T-helper 2 cell treated with Interferon-gamma antibody and Interleukin-4, amounts not matched to agents 100 ng/mL and 5 ng/mL, for 36 hours (primary cell): Measurements from ENCODE around the gene MRPL19. TPM values are rescaled to one million over a fixed set of nuclear protein-coding genes. Genes with fewer than 3 reads are reported as not detected.
"Not testable (repeated sequence)": the region's sequence is repeated elsewhere in the genome, so short reads cannot be mapped to it uniquely, and the experiment has no call there.

Experiments used
- intact Hi-C: fragments of 100-400 bp; cut with micrococcal nuclease; formaldehyde crosslinking; loops from one replicate; pipeline ENCODE4 v1.15.1; 2023
- total RNA-seq: library from RNA; stranded (reverse); gene quantifications from 2 replicates; pipeline ENCODE4 v1.2.3, GENCODE V29; 2022

Gene MRPL19
- total RNA-seq, 1 donor from 2014 or later: 46.7 TPM

DNA sequence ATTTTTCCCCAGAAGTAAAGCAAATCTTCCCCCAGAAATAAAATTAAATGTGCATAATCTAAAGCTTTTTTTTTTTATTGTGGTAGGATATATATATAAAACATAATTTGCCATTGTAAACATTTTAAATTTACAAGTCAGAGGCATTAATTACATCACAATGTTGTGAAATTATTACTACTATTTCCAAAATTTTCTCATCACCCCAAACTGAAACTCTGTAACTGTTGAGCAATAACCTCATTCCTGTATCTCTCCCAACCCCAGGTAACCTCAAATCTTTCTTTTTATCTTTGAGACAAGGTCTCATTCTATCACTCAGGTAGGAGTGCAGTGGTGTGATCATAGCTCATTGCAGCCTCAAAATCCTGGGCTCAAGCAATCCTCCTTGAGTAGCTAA lies 11.2 kb downstream of the MRPL19 start:
- intact Hi-C loops: no loop called here

- intact Hi-C loops: no loop called here
Measured at GRCh38 chr2:75666911-75667310, 20.3 kb downstream of the MRPL19 start.

DNA sequence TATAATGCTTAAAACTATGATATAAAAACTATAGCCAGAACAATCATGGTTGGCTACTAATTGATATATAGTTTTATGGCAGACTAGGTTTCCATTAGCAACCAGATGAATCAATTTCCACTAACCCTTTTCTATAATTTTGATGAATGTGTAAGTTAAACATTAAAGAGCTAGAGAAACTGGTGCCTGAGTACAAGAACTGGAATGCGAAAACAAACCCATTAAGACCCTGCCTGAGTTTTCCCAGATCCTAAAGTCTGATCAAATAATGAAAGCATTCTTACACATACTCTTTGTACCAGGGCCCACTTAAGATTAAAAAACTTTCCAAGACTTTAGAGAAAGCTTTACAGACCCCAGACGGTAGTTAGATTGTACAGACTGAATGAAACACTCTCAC lies 21.3 kb downstream of the MRPL19 start:
- intact Hi-C loops: no loop called here

DNA sequence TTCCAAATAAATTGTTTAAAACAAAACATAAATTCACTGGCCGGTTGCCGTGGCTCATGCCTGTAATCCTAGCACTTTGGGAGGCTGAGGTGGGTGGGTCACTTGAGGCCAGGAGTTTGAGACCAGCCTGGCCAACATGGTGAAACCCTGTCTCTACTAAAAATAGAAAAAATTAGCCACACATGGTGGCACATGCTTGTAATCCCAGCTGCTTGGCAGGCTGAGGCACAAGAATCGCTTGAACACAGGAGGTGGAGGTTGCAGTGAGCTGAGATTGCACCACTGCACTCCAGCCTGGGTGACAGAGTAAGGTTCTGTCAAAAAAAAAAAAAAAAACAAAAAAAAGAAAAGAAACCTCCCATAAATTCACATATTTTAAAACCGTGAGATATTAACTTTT lies 28.8 kb downstream of the MRPL19 start:
- intact Hi-C loops: not testable (repeated sequence)

GRCh38 chr2:75675908-75676307 lies 29.3 kb downstream of the MRPL19 start:
- intact Hi-C loops: no loop called here

DNA sequence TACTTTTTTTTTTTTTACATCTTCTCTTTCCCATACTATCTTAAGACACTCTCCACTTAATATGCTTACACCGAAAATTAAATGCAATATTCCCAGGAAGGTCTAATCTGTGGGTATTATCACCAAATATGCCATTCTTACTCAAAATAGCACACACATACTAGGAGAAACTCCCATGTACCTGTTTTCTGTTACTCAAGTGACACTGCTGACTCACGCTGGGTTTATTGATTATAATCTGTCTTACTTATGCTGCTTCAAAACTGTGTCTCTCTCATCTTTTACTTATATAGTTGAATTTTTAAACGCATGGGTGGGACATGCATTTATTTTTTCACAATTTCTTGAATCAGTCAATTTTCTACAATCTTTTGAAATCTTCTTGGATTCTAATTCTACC lies 29.9 kb downstream of the MRPL19 start:
- intact Hi-C loops: no loop called here

GRCh38 chr2:75679556-75679955 lies 33.0 kb downstream of the MRPL19 start:
- intact Hi-C loops: no loop called here

DNA sequence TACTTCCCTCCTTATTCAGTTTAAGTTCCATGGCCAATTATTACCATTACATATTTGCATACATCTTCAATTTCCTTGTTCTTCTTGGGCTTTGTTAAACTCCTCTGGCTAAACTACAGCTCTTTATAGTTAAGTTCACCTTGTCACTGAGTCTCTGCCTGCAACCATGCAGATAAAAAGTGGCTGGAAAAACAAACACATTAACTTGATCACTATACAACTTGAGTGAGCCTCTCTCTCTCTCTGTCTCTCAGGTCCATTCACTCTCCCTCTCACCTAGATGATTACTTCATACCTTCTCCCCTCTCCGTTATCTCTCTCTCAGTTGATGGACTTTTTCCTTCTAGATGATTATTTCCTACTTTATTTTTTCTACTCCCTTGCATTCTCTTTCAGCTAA lies 33.8 kb downstream of the MRPL19 start:
- intact Hi-C loops: no loop called here

DNA sequence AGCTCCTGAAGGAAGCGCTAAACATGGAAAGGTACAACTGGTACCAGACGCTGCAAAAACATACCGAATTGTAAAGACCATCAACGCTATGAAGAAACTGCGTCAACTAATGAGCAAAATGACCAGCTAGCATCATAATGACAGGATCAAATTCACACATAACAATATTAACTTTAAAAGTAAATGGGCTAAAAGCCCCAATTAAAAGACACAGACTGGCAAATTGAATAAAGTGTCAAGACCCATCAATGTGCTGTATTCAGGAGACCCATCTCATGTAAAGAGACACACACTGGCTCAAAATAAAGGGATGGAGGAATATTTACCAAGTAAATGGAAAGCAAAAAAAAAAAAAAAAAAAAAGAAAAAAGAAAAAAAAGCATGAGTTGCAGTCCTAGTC lies 36.8 kb downstream of the MRPL19 start:
- intact Hi-C loops: not testable (repeated sequence)

DNA sequence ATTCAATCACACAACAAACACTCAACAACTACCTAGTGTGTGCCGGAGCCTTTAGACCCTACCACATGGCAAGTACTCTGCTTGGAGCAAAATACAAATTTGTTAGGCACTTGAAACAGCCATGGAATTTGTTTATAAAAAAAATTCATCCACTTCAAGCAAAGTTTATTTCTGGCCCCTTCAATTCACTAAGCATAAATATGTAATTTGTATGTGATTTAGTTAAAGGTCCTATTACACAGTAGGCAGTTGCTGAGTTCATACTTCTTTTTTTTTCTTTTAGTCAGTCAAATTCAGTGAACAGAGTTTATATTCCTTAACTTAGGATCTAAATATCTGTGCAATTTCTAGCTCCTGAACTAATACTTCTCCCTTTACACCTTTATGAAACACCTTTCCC lies 41.6 kb downstream of the MRPL19 start:
- intact Hi-C loops: no loop called here

GRCh38 chr2:75698918-75699317 lies 52.3 kb downstream of the MRPL19 start:
- intact Hi-C loops: no loop called here

- intact Hi-C loops: no loop called here
Measured at GRCh38 chr2:75702593-75702992, 56.0 kb downstream of the MRPL19 start.

DNA sequence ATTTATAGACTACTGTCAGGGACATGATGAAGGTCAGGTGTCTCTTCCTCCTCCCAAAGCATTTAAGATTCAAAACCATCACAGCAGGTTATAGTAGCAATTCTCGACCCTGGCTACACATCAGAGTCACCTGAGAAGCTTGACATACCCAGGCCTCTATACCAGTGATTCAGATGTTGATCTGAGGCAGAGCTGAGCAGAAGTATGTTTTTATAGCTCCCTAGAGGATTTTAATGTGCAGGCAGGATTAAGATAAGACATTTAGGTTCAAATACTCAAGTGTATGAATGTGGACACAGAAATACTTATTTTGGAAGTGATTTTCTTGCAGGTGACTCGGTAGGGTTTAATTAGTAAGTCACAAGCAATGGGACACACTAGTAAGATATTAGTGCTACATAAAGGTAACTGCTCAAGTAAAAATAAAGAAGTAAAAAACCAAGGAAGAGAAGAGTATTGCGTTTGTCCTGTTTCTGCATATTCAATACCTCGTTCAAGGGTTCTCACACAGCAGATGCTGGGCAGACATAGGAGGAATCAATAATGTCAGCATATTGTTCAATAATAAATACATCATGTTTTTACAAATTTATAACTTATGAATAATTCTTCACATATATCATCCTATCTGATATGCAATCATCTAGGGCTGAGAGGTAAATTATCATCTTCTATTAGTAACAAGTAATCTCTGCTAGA lies 57.2 kb downstream of the MRPL19 start:
- intact Hi-C loops: no loop called here

DNA sequence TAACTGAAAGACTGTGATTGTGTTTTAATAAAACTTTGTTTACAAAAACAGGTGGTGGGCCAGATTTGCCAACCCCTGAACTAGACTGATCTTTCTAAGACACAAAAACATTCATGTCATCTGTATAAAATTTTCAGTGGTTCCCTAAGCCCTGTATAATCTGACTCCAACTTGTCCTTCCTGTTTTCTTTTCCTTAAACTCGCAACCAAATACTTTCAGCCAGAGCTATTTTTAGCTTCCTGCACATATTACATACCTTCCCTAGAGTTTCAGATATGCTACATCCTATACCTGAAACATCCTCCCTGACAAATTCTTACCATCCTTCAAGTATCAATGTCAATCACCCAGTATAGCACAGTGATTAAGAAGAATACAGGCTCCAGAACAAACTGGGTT lies 59.3 kb downstream of the MRPL19 start:
- intact Hi-C loops: no loop called here

GRCh38 chr2:75707901-75708300 lies 61.3 kb downstream of the MRPL19 start:
- intact Hi-C loops: no loop called here

- intact Hi-C loops: no loop called here
Measured at GRCh38 chr2:75709297-75709696, 62.7 kb downstream of the MRPL19 start.

DNA sequence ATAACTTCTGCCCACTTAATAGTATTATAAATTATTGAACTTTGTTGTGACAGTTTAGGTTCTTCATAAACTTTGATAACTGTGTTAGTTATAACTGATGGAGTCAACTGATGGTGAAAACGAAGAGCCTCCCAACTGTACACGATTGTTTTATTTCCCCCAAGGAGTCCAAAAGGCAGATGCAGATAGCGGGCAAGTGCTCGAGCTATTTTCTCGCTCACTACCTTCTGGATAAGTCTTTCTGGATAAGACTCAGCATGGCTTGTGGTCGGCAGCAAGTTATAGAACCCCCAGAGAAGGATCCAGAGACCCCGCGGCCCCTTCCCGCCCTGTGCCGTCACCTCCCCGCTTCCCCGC lies 63.6 kb downstream of the MRPL19 start:
- intact Hi-C loops: loop anchor here (1.0 to 2.0 kb wide), 3 partner anchors 33 to 751 kb away; partner anchors contain the start of genes MRPL19 and POLE4

- intact Hi-C loops: loop anchor here (1.0 to 2.0 kb wide), 3 partner anchors 33 to 752 kb away; partner anchors contain the start of genes MRPL19 and POLE4
Measured at GRCh38 chr2:75710577-75711253, 64.1 kb downstream of the MRPL19 start, which contains the start of gene GCFC2. GCFC2 (minus strand) TSS chr2:75710915; CDS start chr2:75710855, 60 bp downstream.

DNA sequence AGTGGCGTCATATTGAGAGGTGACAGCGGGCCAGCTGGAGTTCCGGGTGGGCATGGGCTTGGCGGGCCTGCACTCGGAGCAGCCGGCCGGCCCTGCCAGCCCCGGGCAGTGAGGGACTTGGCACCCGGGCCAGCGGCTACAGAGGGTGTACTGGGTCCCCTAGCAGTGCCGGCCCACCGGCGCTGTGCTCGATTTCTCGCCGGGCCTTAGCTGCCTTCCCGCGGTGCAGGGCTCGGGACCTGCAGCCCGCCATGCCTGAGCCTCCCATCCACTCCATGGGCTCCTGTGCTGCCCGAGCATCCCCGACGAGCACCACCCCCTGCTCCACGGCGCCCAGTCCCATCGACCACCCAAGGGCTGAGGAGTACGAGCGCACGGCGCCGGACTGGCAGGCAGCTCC lies 65.0 kb downstream of the MRPL19 start:
- intact Hi-C loops: loop anchor here (2.0 kb wide), 1 partner anchor 753 kb away; the partner anchor contains the start of gene POLE4

DNA sequence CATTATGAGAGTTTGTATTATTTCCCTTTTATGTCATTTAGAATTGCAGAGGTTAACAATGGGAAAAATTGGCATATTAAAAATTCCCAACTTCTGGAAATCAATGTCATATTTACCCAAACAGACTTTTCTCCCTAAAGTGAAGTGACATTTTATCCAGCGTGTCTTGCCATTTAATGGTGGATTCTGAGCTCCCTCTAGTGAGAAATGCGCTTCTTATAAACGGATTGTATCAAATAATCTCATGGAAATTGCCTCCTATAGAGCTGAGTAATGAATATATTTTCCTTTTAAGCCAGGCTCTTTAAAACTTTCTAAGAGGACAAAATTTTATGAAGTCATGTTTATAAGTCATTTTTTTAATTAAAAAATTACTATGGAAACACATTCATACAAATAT lies 69.8 kb downstream of the MRPL19 start:
- intact Hi-C loops: no loop called here

DNA sequence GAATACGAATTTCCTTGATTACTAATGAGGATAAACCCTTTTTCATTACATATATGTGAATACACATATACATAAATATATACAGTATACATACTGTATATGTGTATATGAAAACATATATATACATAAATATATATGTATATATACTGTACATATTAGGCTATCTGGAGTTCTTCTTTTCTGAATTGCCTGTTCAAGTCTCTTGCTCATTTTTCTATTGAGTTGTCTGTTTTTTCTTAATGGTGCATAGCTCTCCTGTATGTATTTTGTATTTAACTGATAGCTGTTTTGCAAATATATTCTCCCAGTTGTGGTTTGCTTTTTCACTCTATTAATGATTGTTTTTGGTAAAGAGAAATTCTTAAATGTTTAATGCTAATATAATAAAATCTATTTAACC lies 73.0 kb downstream of the MRPL19 start:
- intact Hi-C loops: no loop called here

- intact Hi-C loops: no loop called here
Measured at GRCh38 chr2:75720525-75720924, 73.9 kb downstream of the MRPL19 start.

DNA sequence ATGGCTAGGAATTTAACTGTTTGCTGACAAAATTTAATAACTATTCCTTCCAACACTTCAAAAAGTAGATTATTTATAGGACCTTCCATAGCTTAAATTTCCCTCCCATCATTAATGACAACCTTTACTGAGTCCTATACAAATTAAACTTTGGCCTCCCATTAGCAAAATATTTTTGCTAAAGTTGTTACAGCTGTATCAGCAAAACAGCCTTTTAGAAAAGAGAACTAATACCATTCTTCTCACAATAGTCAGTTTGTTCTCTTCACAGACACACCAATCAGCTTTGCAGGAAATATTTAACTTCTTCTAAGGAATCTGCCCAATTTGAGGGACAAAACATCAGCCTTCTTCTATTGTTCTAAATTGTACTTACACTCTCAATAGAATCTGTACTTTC lies 76.1 kb downstream of the MRPL19 start:
- intact Hi-C loops: no loop called here
